GM23338 (cell line): ENCODE data around the gene CCDC157. TPM values are rescaled to one million over a fixed set of nuclear protein-coding genes. Genes with fewer than 3 reads are reported as not detected.

ENCODE experiments used
- ATAC-seq: fragments of 200-7000 bp; cut with Tn5 transposase; 3 replicates; pipeline ENCODE4 v1.9.1; 2020
- DNase-seq: peaks from one replicate; pipeline ENCODE4 v3.0.0-alpha.2; 2015; ENCODE audit warnings: low spot score
- H2AFZ ChIP-seq: fragments of 200-600 bp; sonication (generic); 2 replicates; pipeline ENCODE4 v1.8.0; 2016; ENCODE audit warnings: antibody characterized with exemption, mild to moderate bottlenecking, moderate library complexity
- H3F3A ChIP-seq: fragments of 200-600 bp; sonication (generic); replicated peaks from 2 replicates; pipeline ENCODE4 v1.8.0; 2017; ENCODE audit warnings: antibody characterized with exemption, mixed run types, low read depth
- H3K27ac ChIP-seq: fragments of 200-600 bp; sonication (generic); 2 replicates; pipeline ENCODE4 v1.6.1; 2016; ENCODE audit warnings: low read depth
- H3K27me3 ChIP-seq: fragments of 200-600 bp; sonication (generic); 2 replicates; pipeline ENCODE4 v1.8.0; 2016; ENCODE audit warnings: mild to moderate bottlenecking, mixed run types, moderate library complexity; ENCODE audit not compliant: insufficient read depth
- H3K36me3 ChIP-seq: fragments of 200-600 bp; sonication (generic); 2 replicates; pipeline ENCODE4 v1.8.0; 2016; ENCODE audit warnings: mild to moderate bottlenecking; ENCODE audit not compliant: insufficient read depth
- H3K4me1 ChIP-seq: fragments of 200-600 bp; sonication (generic); 2 replicates; pipeline ENCODE4 v1.8.0; 2016; ENCODE audit warnings: mild to moderate bottlenecking, moderate library complexity; ENCODE audit not compliant: insufficient read depth
- H3K4me2 ChIP-seq: fragments of 200-600 bp; sonication (generic); 2 replicates; pipeline ENCODE4 v1.7.1; 2017; ENCODE audit warnings: mixed run types
- H3K4me3 ChIP-seq: fragments of 200-600 bp; sonication (generic); 2 replicates; pipeline ENCODE4 v1.6.1; 2016; ENCODE audit warnings: mixed run types
- H3K79me2 ChIP-seq: fragments of 200-600 bp; sonication (generic); replicated peaks from 2 replicates; pipeline ENCODE4 v1.8.0; 2017; ENCODE audit warnings: mild to moderate bottlenecking; ENCODE audit not compliant: insufficient read depth
- H3K9me2 ChIP-seq: fragments of 200-600 bp; sonication (generic); 2 replicates; pipeline ENCODE4 v1.8.0; 2017; ENCODE audit not compliant: insufficient read depth
- H4K20me1 ChIP-seq: fragments of 200-600 bp; sonication (generic); replicated peaks from 2 replicates; pipeline ENCODE4 v1.8.0; 2017; ENCODE audit warnings: mild to moderate bottlenecking; ENCODE audit not compliant: insufficient read depth
- H3K27ac Mint-ChIP-seq: 2 replicates; pipeline ENCODE4 v1.8.0; 2020; ENCODE audit warnings: inconsistent platforms, mild to moderate bottlenecking, moderate library complexity, mixed read lengths
- H3K27me3 Mint-ChIP-seq: 3 replicates; pipeline ENCODE4 v1.8.0; 2022; ENCODE audit warnings: low read depth, mild to moderate bottlenecking, moderate library complexity, mixed read lengths, inconsistent platforms; ENCODE audit not compliant: insufficient read depth, poor library complexity
- H3K36me3 Mint-ChIP-seq: 3 replicates; pipeline ENCODE4 v1.8.0; 2021; ENCODE audit warnings: low read depth, mild to moderate bottlenecking, inconsistent platforms, moderate library complexity, mixed read lengths
- H3K4me1 Mint-ChIP-seq: 3 replicates; pipeline ENCODE4 v1.8.0; 2020; ENCODE audit warnings: mild to moderate bottlenecking, inconsistent platforms, mixed read lengths
- H3K4me3 Mint-ChIP-seq: 3 replicates; pipeline ENCODE4 v1.8.0; 2021; ENCODE audit warnings: moderate library complexity, mild to moderate bottlenecking, inconsistent platforms, mixed read lengths
- H3K9me3 Mint-ChIP-seq: 3 replicates; pipeline ENCODE4 v1.8.0; 2020; ENCODE audit warnings: moderate library complexity, mild to moderate bottlenecking, inconsistent platforms, mixed read lengths
- CREB1 ChIP-seq: fragments of 250-450 bp; sonication (Bioruptor Pico); IDR thresholded peaks from 2 replicates; pipeline ENCODE4 v1.5.0; 2020; ENCODE audit warnings: low read depth, mild to moderate bottlenecking, moderate library complexity
- ETS1 ChIP-seq: IDR thresholded peaks from 2 replicates; pipeline ENCODE4 v1.6.1; 2016; ENCODE audit warnings: antibody characterized with exemption
- EZH2 ChIP-seq: fragments of 200-600 bp; sonication (generic); IDR thresholded peaks from one replicate; pipeline ENCODE4 v1.8.0; 2017; ENCODE audit warnings: antibody characterized with exemption, mild to moderate bottlenecking, low read depth; ENCODE audit not compliant: unreplicated experiment
- EZH2phosphoT487 ChIP-seq: fragments of 200-600 bp; sonication (generic); IDR thresholded peaks from one replicate; pipeline ENCODE4 v1.8.1; 2018; ENCODE audit warnings: antibody characterized with exemption; ENCODE audit not compliant: unreplicated experiment
- JUNB ChIP-seq: IDR thresholded peaks from one replicate; pipeline ENCODE4 v1.6.1; 2016; ENCODE audit warnings: antibody characterized with exemption; ENCODE audit not compliant: unreplicated experiment
- NANOG ChIP-seq: IDR thresholded peaks from 2 replicates; pipeline ENCODE4 v1.6.1; 2016; ENCODE audit warnings: antibody characterized with exemption, borderline replicate concordance
- POLR2AphosphoS5 ChIP-seq: IDR thresholded peaks from 2 replicates; pipeline ENCODE4 v1.6.1; 2016; ENCODE audit warnings: antibody characterized with exemption, low read depth
- REST ChIP-seq: IDR thresholded peaks from one replicate; pipeline ENCODE4 v1.6.1; 2018; ENCODE audit warnings: antibody characterized with exemption; ENCODE audit not compliant: unreplicated experiment
- STAT1 ChIP-seq: IDR thresholded peaks from one replicate; pipeline ENCODE4 v1.6.1; 2016; ENCODE audit warnings: antibody characterized with exemption; ENCODE audit not compliant: unreplicated experiment
- ZNF114 ChIP-seq: fragments of 250-450 bp; sonication (Bioruptor Pico); IDR thresholded peaks from 2 replicates; pipeline ENCODE4 v1.5.0; 2020; ENCODE audit warnings: mild to moderate bottlenecking, moderate library complexity
- ZNF331 ChIP-seq: fragments of 250-450 bp; sonication (Bioruptor Pico); IDR thresholded peaks from 2 replicates; pipeline ENCODE4 v1.5.0; 2020; ENCODE audit warnings: low read depth, mild to moderate bottlenecking, moderate library complexity
- ZNF462 ChIP-seq: fragments of 250-450 bp; sonication (Bioruptor Pico); IDR thresholded peaks from 2 replicates; pipeline ENCODE4 v1.5.0; 2020; ENCODE audit warnings: mild to moderate bottlenecking, moderate library complexity
- polyA plus RNA-seq: library from polyadenylated mRNA; unstranded; fragments of >200 nt; fragmentation: Nextera tagmentation; extraction: Ambion mirVana; gene quantifications from 2 replicates; pipeline ENCODE4 v1.2.1, GENCODE V29; 2016
- total RNA-seq: library from RNA; depleted of rRNA; stranded (reverse); fragments of >200 nt; shearing (Covaris generic); gene quantifications from 2 replicates; pipeline ENCODE4 v1.2.3, GENCODE V29; 2014
- TF ChIP-seq, protein P1 (sequence below), 2 experiments: fragments of 200-600 bp in 1 of 2; sonication (generic) in 1 of 2; conservative IDR thresholded peaks; 2 replicates each; pipeline versions ENCODE4 v1.5.1 to v1.6.1; 2016 to 2017; ENCODE audit warnings: antibody characterized with exemption in 2 of 2, low read depth in 2 of 2, mild to moderate bottlenecking in 2 of 2, moderate library complexity in 1 of 2

The CCDC157 gene
- total and polyA plus RNA-seq, 2 experiments from 2014 or later = 3.8 to 7.9 TPM

DNA sequence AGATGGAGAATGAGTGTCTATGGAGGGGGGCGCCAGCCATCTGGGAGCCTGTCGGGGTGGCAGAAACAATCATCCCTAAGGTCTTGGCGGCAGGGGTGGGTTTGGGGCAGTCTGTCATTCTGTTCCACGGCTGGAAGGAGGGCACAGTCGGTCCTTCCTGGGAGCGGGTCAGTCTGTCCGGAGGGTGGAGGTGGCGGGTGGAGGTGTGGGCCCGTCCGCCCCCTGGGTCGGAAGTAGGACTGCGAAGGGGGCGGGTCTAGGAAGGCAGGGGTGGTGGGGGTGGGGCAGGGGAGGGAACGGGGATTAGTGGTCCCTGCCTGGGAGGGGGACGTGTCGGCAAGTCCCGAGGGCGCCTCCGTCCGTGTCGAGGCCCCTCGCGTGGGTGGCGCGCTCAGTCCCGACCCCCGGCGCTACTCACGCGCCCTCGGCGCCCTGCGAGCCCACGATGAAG, 30.5 kb upstream of the CCDC157 start:
- Mint-ChIP-seq H3K4me1 (peaks cover 25% of the 10 kb centered on the region), H3K27me3 (peaks cover 8% of the 10 kb centered on the region), H3K27ac (no peak overlapping the region), H3K4me3 (peak overlapping the region; percentile 76), H3K36me3 (peaks cover 9% of the 10 kb centered on the region), H3K9me3 (no peaks in the 10 kb centered on the region)
- no peaks in the 10 kb centered on the region for H3K9me2 ChIP-seq
- H3F3A ChIP-seq = peaks cover 9% of the 10 kb centered on the region
- peak overlapping the region; percentile 92 for H3K4me2 ChIP-seq
- no peaks in the 10 kb centered on the region for H3K27me3 ChIP-seq
- H3K79me2 ChIP-seq = no peaks in the 10 kb centered on the region
- H4K20me1 ChIP-seq = peaks cover 8% of the 10 kb centered on the region; the same call in 1 of the 2 replicates
- H3K4me3 ChIP-seq = peak overlapping the region; percentile 77
- no peaks in the 10 kb centered on the region for H3K36me3 ChIP-seq
- ATAC-seq (peak; percentile 38), DNase-seq (peak; percentile 41)
- 0 out of 2 replicates have a peak overlapping the region, but pooled peaks have one; percentile 78 for H2AFZ ChIP-seq
- H3K4me1 ChIP-seq = peaks cover 6% of the 10 kb centered on the region
- no peak for TF ChIP-seq ZNF331 (CRISPR knock-in tag)
- no peak for TF ChIP-seq CREB1 (CRISPR knock-in tag)
- TF ChIP-seq JUNB = no peak
- TF ChIP-seq STAT1 = no peak
- no peak for TF ChIP-seq POLR2AphosphoS5
- no peak for TF ChIP-seq EZH2
- no peak for TF ChIP-seq ZNF462 (CRISPR knock-in tag)
- TF ChIP-seq ZNF114 (CRISPR knock-in tag) = no peak
- TF ChIP-seq REST = no peak
- TF ChIP-seq ETS1 = no peak
- TF ChIP-seq, protein P1, sequence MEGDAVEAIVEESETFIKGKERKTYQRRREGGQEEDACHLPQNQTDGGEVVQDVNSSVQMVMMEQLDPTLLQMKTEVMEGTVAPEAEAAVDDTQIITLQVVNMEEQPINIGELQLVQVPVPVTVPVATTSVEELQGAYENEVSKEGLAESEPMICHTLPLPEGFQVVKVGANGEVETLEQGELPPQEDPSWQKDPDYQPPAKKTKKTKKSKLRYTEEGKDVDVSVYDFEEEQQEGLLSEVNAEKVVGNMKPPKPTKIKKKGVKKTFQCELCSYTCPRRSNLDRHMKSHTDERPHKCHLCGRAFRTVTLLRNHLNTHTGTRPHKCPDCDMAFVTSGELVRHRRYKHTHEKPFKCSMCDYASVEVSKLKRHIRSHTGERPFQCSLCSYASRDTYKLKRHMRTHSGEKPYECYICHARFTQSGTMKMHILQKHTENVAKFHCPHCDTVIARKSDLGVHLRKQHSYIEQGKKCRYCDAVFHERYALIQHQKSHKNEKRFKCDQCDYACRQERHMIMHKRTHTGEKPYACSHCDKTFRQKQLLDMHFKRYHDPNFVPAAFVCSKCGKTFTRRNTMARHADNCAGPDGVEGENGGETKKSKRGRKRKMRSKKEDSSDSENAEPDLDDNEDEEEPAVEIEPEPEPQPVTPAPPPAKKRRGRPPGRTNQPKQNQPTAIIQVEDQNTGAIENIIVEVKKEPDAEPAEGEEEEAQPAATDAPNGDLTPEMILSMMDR (conservative IDR thresholded peaks at IDR 0.05; ENCODE audit: low read depth in 2 of 2) = no peak
- TF ChIP-seq NANOG = no peak
- TF ChIP-seq EZH2phosphoT487 = no peak
- H3K27ac ChIP-seq = no peak overlapping the region
